CD4-positive, alpha-beta T cell (primary cell): Measurements from ENCODE around the gene METAP1D. TPM values are rescaled to one million over a fixed set of nuclear protein-coding genes. Genes with fewer than 3 reads are reported as not detected.
A peak's percentile ranks its signal among the peaks of the same experiment; 100 is the strongest.
"Not testable (repeated sequence)": the region's sequence is repeated elsewhere in the genome, so short reads cannot be mapped to it uniquely, and the experiment has no call there.

ENCODE experiments used
- ATAC-seq: fragments of 200-7000 bp; cut with Tn5 transposase; one replicate; pipeline ENCODE4 v1.10.0; 2022; ENCODE audit warnings: mild to moderate bottlenecking; ENCODE audit not compliant: poor library complexity
- CTCF ChIA-PET: fragments of 350-600 bp; sonication (Branson Sonifier 250); formaldehyde crosslinking; loops from one replicate; lab custom pipeline; 2021; ENCODE audit warnings: antibody characterized with exemption, inconsistent platforms; lab: Charles Lee
- POLR2A ChIA-PET: fragments of 350-600 bp; sonication (Branson Sonifier 250); formaldehyde crosslinking; loops from one replicate; lab custom pipeline; 2021; ENCODE audit warnings: antibody characterized with exemption, inconsistent platforms; lab: Charles Lee
- DNase-seq, 14 experiments: peaks; one replicate each; pipeline ENCODE4 v3.0.0-alpha.2; 2013 to 2020; ENCODE audit warnings: mixed read lengths in 2 of 14
- H3K27ac ChIP-seq, 2 donors: one replicate each; pipeline versions ENCODE4 v1.5.1 to v1.7.0; 2013; ENCODE audit warnings: low read length in 2 of 2, low read depth in 1 of 2, mild to moderate bottlenecking in 1 of 2
- H3K27me3 ChIP-seq, 2 experiments: 1 replicate in 1 of 2; 2 replicates in 1 of 2; pipeline versions ENCODE4 v1.6.1 to v1.7.0; 2013; ENCODE audit warnings: low read length in 2 of 2, control low read depth in 1 of 2, mild to moderate bottlenecking in 1 of 2, moderate library complexity in 1 of 2; ENCODE audit not compliant: insufficient read depth in 2 of 2, control insufficient read depth in 1 of 2
- H3K36me3 ChIP-seq: one replicate; pipeline ENCODE4 v1.6.1; 2013; ENCODE audit warnings: low read length, control low read depth; ENCODE audit not compliant: insufficient read depth
- H3K4me1 ChIP-seq: one replicate; pipeline ENCODE4 v1.6.1; 2013; ENCODE audit warnings: low read length, control low read depth; ENCODE audit not compliant: insufficient read depth
- H3K4me3 ChIP-seq: one replicate; pipeline ENCODE4 v1.5.1; 2013; ENCODE audit warnings: mild to moderate bottlenecking, low read length, moderate library complexity
- H3K9me3 ChIP-seq, 2 experiments: 1 replicate in 1 of 2; 2 replicates in 1 of 2; pipeline versions ENCODE4 v1.6.1 to v1.7.0; 2013; ENCODE audit warnings: low read length in 2 of 2, mild to moderate bottlenecking in 2 of 2, control low read depth in 1 of 2, moderate library complexity in 1 of 2; ENCODE audit not compliant: control insufficient read depth in 1 of 2, insufficient read depth in 1 of 2
- H3K27ac Mint-ChIP-seq: one replicate; pipeline ENCODE4 v1.8.0; 2020; ENCODE audit warnings: mixed read lengths
- H3K27me3 Mint-ChIP-seq: one replicate; pipeline ENCODE4 v1.8.0; 2021; ENCODE audit warnings: mixed read lengths
- H3K36me3 Mint-ChIP-seq: one replicate; pipeline ENCODE4 v1.8.0; 2021; ENCODE audit warnings: low read depth, mixed read lengths
- H3K4me1 Mint-ChIP-seq: one replicate; pipeline ENCODE4 v1.8.0; 2021; ENCODE audit warnings: low read depth, mixed read lengths
- H3K4me3 Mint-ChIP-seq: one replicate; pipeline ENCODE4 v1.8.0; 2020; ENCODE audit warnings: mild to moderate bottlenecking, mixed read lengths
- H3K9me3 Mint-ChIP-seq: one replicate; pipeline ENCODE4 v1.8.0; 2020; ENCODE audit warnings: mixed read lengths
- CTCF ChIP-seq: fragments of 200-600 bp; IDR thresholded peaks from one replicate; pipeline ENCODE4 v1.8.0; 2022; ENCODE audit warnings: antibody characterized with exemption, mild to moderate bottlenecking
- intact Hi-C, 2 experiments: fragments of 100-400 bp; cut with DNase I in 1 of 2; cut with micrococcal nuclease in 1 of 2; formaldehyde crosslinking; loops; one replicate each; pipeline versions ENCODE4 v1.15.1 to v1.9.0; 2023 to 2025; cut with DNase I, micrococcal nuclease
- total RNA-seq, 174 experiments: library from RNA in 2 of 174; stranded (reverse) in 2 of 174; gene quantifications; one replicate each; pipeline ENCODE4 v1.2.3 and lab custom pipeline; 2021 to 2026

METAP1D gene
- total RNA-seq, 2 experiments from 2014 or later, result 7.2 to 7.9 TPM

GRCh38 chr2:171996021-171996420 is 3.7 kb upstream of the METAP1D start:
- H3K27me3 Mint-ChIP-seq, result peaks cover 9% of the 10 kb centered on the region

GRCh38 chr2:171997031-171997430 is 2.7 kb upstream of the METAP1D start:
- H3K27ac ChIP-seq, DNase-seq, H3K9me3 ChIP-seq, H3K9me3 Mint-ChIP-seq, H3K27ac Mint-ChIP-seq, H3K4me3 Mint-ChIP-seq, H3K27me3 ChIP-seq, H3K27me3 Mint-ChIP-seq, H3K36me3 ChIP-seq, H3K36me3 Mint-ChIP-seq, ATAC-seq, CTCF ChIA-PET, H3K4me3 ChIP-seq: not testable (repeated sequence)
- intact Hi-C loops, result loop anchor here (10.0 kb wide), 2 partner anchors 468 to 1062 kb away; no protein-coding TSS in a partner anchor
- POLR2A ChIA-PET, result interaction anchor here (0.6 kb wide), 1 partner anchor 445 kb away, joined by 3 read pairs; no protein-coding TSS in a partner anchor
- H3K4me1 ChIP-seq, result peaks cover 12% of the 10 kb centered on the region
- peaks cover 23% of the 10 kb centered on the region for H3K4me1 Mint-ChIP-seq

More at GRCh38 chr2:171996021-171996420, 3.7 kb upstream of the METAP1D start:
- Histone ChIP-seq H3K27ac (no peak overlapping the region), H3K36me3 (no peaks in the 10 kb centered on the region), H3K4me1 (peaks cover 12% of the 10 kb centered on the region), H3K4me3 (no peak overlapping the region), H3K9me3 (no peaks in the 10 kb centered on the region), H3K27me3 (no peaks in the 10 kb centered on the region)
- no peak for TF ChIP-seq CTCF
- DNase-seq (no peak), ATAC-seq (no peak)
- no peaks in the 10 kb centered on the region for H3K36me3 Mint-ChIP-seq
- ChIA-PET POLR2A (no interaction called here), CTCF (no interaction called here)
- no peak overlapping the region for H3K27ac Mint-ChIP-seq
- no peak overlapping the region for H3K4me3 Mint-ChIP-seq
- peaks cover 23% of the 10 kb centered on the region for H3K4me1 Mint-ChIP-seq
- no peaks in the 10 kb centered on the region for H3K9me3 Mint-ChIP-seq
- intact Hi-C loops, result loop anchor here (10.0 kb wide), 2 partner anchors 469 to 1061 kb away; no protein-coding TSS in a partner anchor

GRCh38 chr2:171999161-171999560 is 592 bp upstream of the METAP1D start:
- Histone ChIP-seq H3K4me1 (peaks cover 12% of the 10 kb centered on the region), H3K27me3 (no peaks in the 10 kb centered on the region), H3K27ac (no peak overlapping the region), H3K4me3 (peak overlapping the region; percentile 75), H3K9me3 (no peaks in the 10 kb centered on the region), H3K36me3 (no peaks in the 10 kb centered on the region)
- Mint-ChIP-seq H3K36me3 (no peaks in the 10 kb centered on the region), H3K9me3 (no peaks in the 10 kb centered on the region), H3K27me3 (peaks cover 9% of the 10 kb centered on the region), H3K4me3 (peak overlapping the region; percentile 88), H3K27ac (peak overlapping the region; percentile 57), H3K4me1 (peaks cover 23% of the 10 kb centered on the region)
- CTCF ChIA-PET, result no interaction called here
- no peak for DNase-seq
- intact Hi-C loops, result loop anchor here (2.0 to 10.0 kb wide), 3 partner anchors 104 to 1064 kb away; partner anchors contain the start of gene SLC25A12 (in 1 of the 2)
- no peak for TF ChIP-seq CTCF
- peak; percentile 2 for ATAC-seq
- POLR2A ChIA-PET, result interaction anchor here (0.8 to 1.3 kb wide), 2 partner anchors 105 to 154 kb away, joined by 3 to 4 read pairs; partner anchors contain the start of gene SLC25A12
